ENCODE results near the gene TSHZ2.

Gene TSHZ2

GRCh38 chr20:52972965-52973819, 1.0 kb downstream of the TSHZ2 start:
- no peak for TF ChIP-seq GATA3 (IDR thresholded peaks at IDR 0.05; ENCODE audit: low read depth, low read length)
- TF ChIP-seq GATA2 (IDR thresholded peaks at IDR 0.05; ENCODE audit: low read depth, low read length), result no peak

- TF ChIP-seq GATA2 (IDR thresholded peaks at IDR 0.05; ENCODE audit: low read depth, low read length) (no peak), GATA3 (IDR thresholded peaks at IDR 0.05; ENCODE audit: low read depth, low read length) (no peak)
Measured at GRCh38 chr20:52974179-52974594, 2.0 kb downstream of the TSHZ2 start.

- no peak for TF ChIP-seq GATA3 (IDR thresholded peaks at IDR 0.05; ENCODE audit: low read depth, low read length)
- TF ChIP-seq GATA2 (IDR thresholded peaks at IDR 0.05; ENCODE audit: low read depth, low read length), result no peak
Measured at GRCh38 chr20:52975029-52975732, 3.0 kb downstream of the TSHZ2 start.

GRCh38 chr20:52975803-52976531, 3.8 kb downstream of the TSHZ2 start:
- TF ChIP-seq GATA3 (IDR thresholded peaks at IDR 0.05; ENCODE audit: low read depth, low read length), result no peak
- no peak for TF ChIP-seq GATA2 (IDR thresholded peaks at IDR 0.05; ENCODE audit: low read depth, low read length)

GRCh38 chr20:52978851-52979250, 6.7 kb downstream of the TSHZ2 start:
- TF ChIP-seq GATA2 (IDR thresholded peaks at IDR 0.05; ENCODE audit: low read depth, low read length) (no peak), GATA3 (IDR thresholded peaks at IDR 0.05; ENCODE audit: low read depth, low read length) (no peak)

- no peak for TF ChIP-seq GATA2 (IDR thresholded peaks at IDR 0.05; ENCODE audit: low read depth, low read length)
- TF ChIP-seq GATA3 (IDR thresholded peaks at IDR 0.05; ENCODE audit: low read depth, low read length), result no peak
Measured at GRCh38 chr20:52981051-52981450, 8.9 kb downstream of the TSHZ2 start.

- TF ChIP-seq GATA2 (IDR thresholded peaks at IDR 0.05; ENCODE audit: low read depth, low read length) (no peak), GATA3 (IDR thresholded peaks at IDR 0.05; ENCODE audit: low read depth, low read length) (no peak)
Measured at GRCh38 chr20:52983726-52984450, 11.7 kb downstream of the TSHZ2 start.

- TF ChIP-seq GATA3 (IDR thresholded peaks at IDR 0.05; ENCODE audit: low read depth, low read length), result no peak
- TF ChIP-seq GATA2 (IDR thresholded peaks at IDR 0.05; ENCODE audit: low read depth, low read length), result no peak
Measured at GRCh38 chr20:52984451-52984810, 12.3 kb downstream of the TSHZ2 start.

- no peak for TF ChIP-seq GATA3 (IDR thresholded peaks at IDR 0.05; ENCODE audit: low read depth, low read length)
- no peak for TF ChIP-seq GATA2 (IDR thresholded peaks at IDR 0.05; ENCODE audit: low read depth, low read length)
Measured at GRCh38 chr20:52985687-52986086, 13.5 kb downstream of the TSHZ2 start.

GRCh38 chr20:52987295-52987694, 15.1 kb downstream of the TSHZ2 start:
- TF ChIP-seq GATA2 (IDR thresholded peaks at IDR 0.05; ENCODE audit: low read depth, low read length) (no peak), GATA3 (IDR thresholded peaks at IDR 0.05; ENCODE audit: low read depth, low read length) (no peak)

- TF ChIP-seq GATA3 (IDR thresholded peaks at IDR 0.05; ENCODE audit: low read depth, low read length), result no peak
- no peak for TF ChIP-seq GATA2 (IDR thresholded peaks at IDR 0.05; ENCODE audit: low read depth, low read length)
Measured at GRCh38 chr20:52991830-52992229, 19.7 kb downstream of the TSHZ2 start.

- TF ChIP-seq GATA2 (IDR thresholded peaks at IDR 0.05; ENCODE audit: low read depth, low read length), result no peak
- TF ChIP-seq GATA3 (IDR thresholded peaks at IDR 0.05; ENCODE audit: low read depth, low read length), result no peak
Measured at GRCh38 chr20:52992632-52993031, 20.5 kb downstream of the TSHZ2 start.

- TF ChIP-seq GATA2 (IDR thresholded peaks at IDR 0.05; ENCODE audit: low read depth, low read length) (no peak), GATA3 (IDR thresholded peaks at IDR 0.05; ENCODE audit: low read depth, low read length) (no peak)
Measured at GRCh38 chr20:52993076-52993475, 20.9 kb downstream of the TSHZ2 start.
